Astrocyte of the cerebellum (primary cell): Measurements from ENCODE around the gene PRKCA.

ENCODE experiments used
- DNase-seq: peaks from one replicate; pipeline ENCODE4 v3.0.0-alpha.2; 2011; ENCODE audit warnings: low read depth
- H3K4me3 ChIP-seq: 2 replicates; pipeline ENCODE4 v1.5.1; 2011; ENCODE audit warnings: mild to moderate bottlenecking, low read depth, low read length, moderate library complexity
- CTCF ChIP-seq: IDR thresholded peaks from 2 replicates; pipeline ENCODE4 v1.5.1; 2012; ENCODE audit warnings: low read length, low read depth, moderate library complexity, mild to moderate bottlenecking; ENCODE audit errors: missing control alignments
- in situ Hi-C: cut with HindIII; loops from 2 replicates; pipeline ENCODE4 v1.10.0; 2017; ENCODE audit warnings: low sequenced_read_pairs

Gene PRKCA

DNA sequence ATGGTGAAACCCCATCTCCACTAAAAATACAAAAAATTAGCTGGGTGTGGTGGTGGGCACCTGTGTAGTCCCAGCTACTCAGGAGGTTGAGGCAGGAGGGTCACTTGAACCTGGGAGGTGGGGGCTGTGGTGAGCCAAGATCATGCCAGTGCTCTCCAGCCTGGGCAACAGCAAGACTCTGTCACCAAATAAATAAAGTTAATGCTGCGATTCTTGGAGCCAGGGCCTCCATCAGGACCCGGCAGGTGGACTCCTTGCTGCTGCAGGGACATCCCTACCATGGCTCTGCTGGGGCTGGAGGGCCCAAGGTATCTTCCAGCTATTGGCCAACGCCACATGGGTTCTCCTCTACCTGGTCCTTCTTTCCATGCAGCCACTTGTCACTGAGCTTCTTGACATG is 450.0 kb downstream of the PRKCA start:
- TF ChIP-seq CTCF = no peak
- in situ Hi-C loops = no loop called here
- no peak for DNase-seq
- no peak overlapping the region for H3K4me3 ChIP-seq

DNA sequence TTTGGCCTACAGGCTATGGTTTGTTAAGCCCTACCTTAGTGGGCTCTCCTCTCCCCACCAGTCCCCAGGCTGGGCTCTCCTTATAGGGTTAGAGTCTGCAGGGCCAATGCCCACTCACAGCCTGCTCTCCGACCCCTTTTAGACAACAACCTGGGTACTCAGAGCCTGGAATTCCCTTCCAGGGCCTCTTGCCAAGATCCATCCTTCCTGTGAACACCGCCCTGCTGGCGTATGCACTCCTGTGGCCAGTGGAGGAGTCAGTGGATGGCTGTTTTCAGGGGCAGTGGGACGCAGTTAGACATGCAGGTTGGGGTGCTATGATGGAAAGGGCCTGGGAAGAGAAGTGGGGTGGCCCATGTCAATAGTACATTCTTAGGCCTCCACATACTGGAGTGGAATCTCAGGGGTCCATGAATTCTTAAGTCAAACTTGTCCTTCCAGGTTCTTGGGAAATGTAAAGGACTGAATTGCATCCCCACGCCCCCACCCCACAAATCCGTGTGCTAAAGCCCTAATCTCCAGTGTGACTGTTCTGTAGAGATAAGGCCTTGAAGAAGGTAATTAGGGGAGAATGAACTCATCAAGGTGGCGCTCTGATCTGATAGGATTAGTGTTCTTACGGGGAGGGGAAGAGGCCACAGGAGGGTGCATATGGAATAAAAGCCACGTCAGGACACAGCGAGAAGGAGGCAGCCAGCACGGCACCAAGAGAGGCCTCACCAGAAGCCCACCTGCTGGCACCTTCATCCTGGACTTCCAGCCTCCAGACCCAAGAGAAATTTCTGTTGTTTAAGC is 450.9 kb downstream of the PRKCA start:
- DNase-seq = no peak
- in situ Hi-C loops = no loop called here
- TF ChIP-seq CTCF = no peak
- H3K4me3 ChIP-seq = no peak overlapping the region

DNA sequence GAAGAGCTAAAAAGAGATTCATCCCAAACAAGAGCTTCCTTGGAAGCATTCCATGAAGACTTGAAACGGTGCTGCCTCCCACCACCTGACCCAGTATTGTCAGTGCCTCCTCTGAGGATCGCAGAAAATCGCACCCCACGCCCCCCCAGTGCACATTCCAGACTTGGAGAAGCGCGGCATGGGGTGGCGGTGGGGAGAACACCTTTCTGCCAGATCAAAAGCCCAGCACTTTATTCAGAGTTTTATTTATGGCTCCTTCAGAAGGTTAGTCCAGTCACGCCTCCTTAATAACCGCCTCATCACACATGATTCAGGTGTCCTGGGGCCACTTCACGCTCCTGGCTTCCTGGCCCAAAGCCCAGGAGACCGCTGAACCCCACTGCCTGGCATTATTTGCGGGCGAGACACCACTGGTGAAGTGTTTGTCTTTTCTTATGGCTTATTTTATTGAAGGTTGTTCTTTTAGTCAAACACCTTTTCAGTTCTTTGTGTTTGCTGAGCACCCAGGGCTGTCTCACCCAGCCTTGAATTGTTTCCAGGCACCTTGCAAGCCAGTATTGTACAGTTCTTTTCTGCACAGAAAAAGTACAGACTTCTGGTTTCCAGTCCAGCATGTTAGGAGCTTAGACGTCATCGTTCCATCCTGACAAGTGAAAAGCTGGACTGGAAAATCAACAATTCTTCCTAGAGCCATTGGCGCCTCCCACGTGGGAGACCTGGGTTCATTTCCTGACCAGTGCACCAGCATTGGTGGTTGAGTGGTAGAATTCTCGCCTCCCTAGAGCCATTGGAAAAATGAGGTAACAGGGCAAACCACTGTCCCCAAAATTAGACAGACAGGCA is 452.9 kb downstream of the PRKCA start:
- DNase-seq = no peak
- H3K4me3 ChIP-seq = no peak overlapping the region
- no peak for TF ChIP-seq CTCF
- in situ Hi-C loops = no loop called here

GRCh38 chr17:66755944-66756290 is 453.5 kb downstream of the PRKCA start:
- no peak for DNase-seq
- in situ Hi-C loops = no loop called here
- TF ChIP-seq CTCF = no peak
- H3K4me3 ChIP-seq = no peak overlapping the region

DNA sequence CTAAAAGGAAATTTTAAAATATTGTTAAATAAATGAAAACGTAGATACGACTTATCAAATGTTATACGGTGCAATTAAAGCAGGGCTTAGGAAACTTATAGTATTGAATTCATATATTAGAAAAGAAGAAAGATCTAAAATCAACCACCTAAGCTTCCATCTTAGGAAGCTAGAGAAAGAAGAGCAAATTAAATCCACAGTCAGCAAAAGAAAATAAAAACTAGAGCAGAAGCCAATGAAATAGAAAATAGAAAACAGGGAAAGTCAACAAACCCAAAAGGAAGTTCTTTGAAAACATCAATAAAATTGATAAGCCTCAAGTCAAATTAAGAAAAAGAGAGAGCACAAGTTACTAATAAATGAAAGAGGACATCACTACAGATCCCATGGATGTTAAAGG is 457.9 kb downstream of the PRKCA start:
- no peak for TF ChIP-seq CTCF
- no peak for DNase-seq
- in situ Hi-C loops = no loop called here
- no peak overlapping the region for H3K4me3 ChIP-seq

DNA sequence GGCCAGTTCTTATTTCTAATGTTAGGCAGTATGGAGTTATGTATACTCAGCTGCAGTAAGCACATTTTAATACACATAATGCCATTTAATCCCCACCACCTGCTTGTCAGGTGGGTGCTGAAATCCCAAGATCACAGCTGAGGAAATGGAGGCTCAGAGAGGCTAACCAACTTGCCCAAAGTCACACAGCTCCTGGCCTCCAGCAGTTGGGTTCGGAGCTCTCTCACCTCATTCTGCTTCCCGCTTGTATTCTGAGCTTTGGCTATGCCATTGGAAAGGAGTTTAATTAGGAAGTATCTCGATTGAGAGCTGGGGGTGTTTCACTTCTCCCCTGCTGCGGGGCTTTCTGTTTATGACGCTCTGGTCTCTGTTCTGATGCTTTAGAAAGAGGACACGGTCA is 459.9 kb downstream of the PRKCA start:
- in situ Hi-C loops = no loop called here
- TF ChIP-seq CTCF = no peak

More for the DNA sequence above, 459.9 kb downstream of the PRKCA start:
- H3K4me3 ChIP-seq = no peak overlapping the region
- no peak for DNase-seq
